ENCODE data around the gene BCL7B.
"Not testable (repeated sequence)": the region's sequence is repeated elsewhere in the genome, so short reads cannot be mapped to it uniquely, and the experiment has no call there.

Gene BCL7B

DNA sequence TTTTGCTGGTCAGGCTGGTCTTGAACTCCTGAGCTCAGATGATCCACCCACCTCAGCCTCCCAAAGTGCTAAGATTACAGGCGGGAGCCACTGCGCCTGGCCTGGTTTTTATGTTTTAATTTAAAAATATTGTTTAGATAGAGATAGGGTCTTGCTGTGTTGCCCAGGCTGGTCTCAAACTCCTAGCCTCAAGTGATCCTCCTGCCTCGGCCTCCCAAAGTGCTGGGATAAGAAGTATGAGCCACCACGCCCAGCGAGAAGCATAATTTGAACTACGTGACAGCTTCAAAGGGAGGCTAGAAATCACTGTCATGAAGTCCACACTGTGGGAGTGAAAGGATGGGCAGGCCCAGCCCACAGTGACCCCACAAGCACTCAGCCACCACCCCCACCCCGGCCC, 21.6 kb downstream of the BCL7B start:
- not testable (repeated sequence) for H3K27ac Mint-ChIP-seq; H3K4me1 Mint-ChIP-seq (ENCODE audit: low read depth); H3K27me3 Mint-ChIP-seq (ENCODE audit: low read depth); H3K4me3 Mint-ChIP-seq; H3K9me3 Mint-ChIP-seq; DNase-seq (ENCODE audit: low spot score)
- peaks cover 39% of the 10 kb centered on the region for H3K36me3 Mint-ChIP-seq (ENCODE audit: low read depth)

DNA sequence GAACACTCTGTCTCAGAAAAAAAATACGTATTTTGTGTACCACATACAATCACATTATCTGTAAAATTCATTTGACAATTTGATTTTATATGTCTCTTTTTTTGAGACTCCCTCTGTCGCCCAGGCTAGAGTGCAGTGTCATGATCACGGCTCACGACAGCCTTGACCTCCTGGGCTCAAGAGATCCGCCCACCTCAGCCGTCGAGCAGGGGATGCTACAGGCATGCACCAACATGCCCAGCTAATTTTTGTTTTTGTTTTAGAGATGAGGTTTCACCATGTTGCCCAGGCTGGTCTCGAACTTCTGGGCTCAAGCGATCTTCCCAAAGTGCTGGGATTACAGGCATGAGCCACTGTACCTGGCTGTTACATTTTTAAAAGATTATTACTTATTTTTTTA, 23.7 kb downstream of the BCL7B start:
- no peak for DNase-seq (ENCODE audit: low spot score)
- H3K4me1 Mint-ChIP-seq (ENCODE audit: low read depth), result no peaks in the 10 kb centered on the region
- H3K27me3 Mint-ChIP-seq (ENCODE audit: low read depth), result no peaks in the 10 kb centered on the region
- H3K27ac Mint-ChIP-seq, result no peak overlapping the region
- no peak overlapping the region for H3K4me3 Mint-ChIP-seq
- H3K9me3 Mint-ChIP-seq, result no peaks in the 10 kb centered on the region
- peaks cover 30% of the 10 kb centered on the region for H3K36me3 Mint-ChIP-seq (ENCODE audit: low read depth)

DNA sequence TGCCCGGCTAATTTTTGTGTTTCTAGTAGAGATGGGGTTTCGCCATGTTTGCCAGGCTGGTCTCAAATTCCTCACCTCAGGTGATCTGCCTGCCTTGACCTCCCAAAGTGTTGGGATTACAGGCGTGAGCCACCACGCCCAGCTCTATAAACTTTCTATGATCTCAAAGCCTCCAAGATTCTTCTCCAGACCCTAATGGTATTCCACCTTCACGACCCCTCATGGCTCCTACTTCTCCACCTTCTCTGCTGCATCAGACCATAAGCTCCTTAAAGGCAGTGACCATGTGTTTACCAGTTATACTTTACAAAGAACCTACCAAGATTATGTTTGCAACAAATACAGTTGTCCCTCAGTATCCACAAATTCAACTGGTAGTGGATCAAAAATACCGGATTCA, 25.3 kb downstream of the BCL7B start:
- H3K4me1 Mint-ChIP-seq (ENCODE audit: low read depth), result peaks cover 7% of the 10 kb centered on the region
- H3K27ac Mint-ChIP-seq, result no peak overlapping the region
- DNase-seq (ENCODE audit: low spot score), result no peak
- H3K27me3 Mint-ChIP-seq (ENCODE audit: low read depth), result no peaks in the 10 kb centered on the region
- H3K9me3 Mint-ChIP-seq, result no peaks in the 10 kb centered on the region
- peaks cover 19% of the 10 kb centered on the region for H3K36me3 Mint-ChIP-seq (ENCODE audit: low read depth)
- no peak overlapping the region for H3K4me3 Mint-ChIP-seq

DNA sequence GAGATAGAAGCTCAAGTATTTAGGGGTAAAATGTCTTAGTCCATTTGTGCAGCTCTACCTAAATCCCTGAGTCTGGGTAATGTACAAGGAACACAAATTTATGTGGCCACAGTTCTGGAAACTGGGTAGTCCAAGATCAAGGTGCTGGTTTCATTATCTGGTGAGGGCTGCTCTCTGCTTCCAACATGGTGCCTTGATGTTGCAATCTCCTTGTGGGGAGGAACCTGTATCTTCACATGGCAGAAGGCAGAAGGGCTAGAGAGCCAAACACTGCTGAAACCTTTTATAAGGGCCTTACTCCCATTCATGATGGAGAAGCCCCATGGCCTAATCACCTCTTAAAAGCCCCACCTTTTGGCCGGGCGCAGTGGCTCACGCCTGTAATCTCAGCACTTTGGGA, 26.7 kb downstream of the BCL7B start:
- Mint-ChIP-seq H3K4me3 (no peak overlapping the region), H3K9me3 (no peaks in the 10 kb centered on the region), H3K36me3 (ENCODE audit: low read depth) (peaks cover 9% of the 10 kb centered on the region), H3K27me3 (ENCODE audit: low read depth) (no peaks in the 10 kb centered on the region), H3K27ac (no peak overlapping the region), H3K4me1 (ENCODE audit: low read depth) (peaks cover 13% of the 10 kb centered on the region)
- DNase-seq (ENCODE audit: low spot score), result no peak

DNA sequence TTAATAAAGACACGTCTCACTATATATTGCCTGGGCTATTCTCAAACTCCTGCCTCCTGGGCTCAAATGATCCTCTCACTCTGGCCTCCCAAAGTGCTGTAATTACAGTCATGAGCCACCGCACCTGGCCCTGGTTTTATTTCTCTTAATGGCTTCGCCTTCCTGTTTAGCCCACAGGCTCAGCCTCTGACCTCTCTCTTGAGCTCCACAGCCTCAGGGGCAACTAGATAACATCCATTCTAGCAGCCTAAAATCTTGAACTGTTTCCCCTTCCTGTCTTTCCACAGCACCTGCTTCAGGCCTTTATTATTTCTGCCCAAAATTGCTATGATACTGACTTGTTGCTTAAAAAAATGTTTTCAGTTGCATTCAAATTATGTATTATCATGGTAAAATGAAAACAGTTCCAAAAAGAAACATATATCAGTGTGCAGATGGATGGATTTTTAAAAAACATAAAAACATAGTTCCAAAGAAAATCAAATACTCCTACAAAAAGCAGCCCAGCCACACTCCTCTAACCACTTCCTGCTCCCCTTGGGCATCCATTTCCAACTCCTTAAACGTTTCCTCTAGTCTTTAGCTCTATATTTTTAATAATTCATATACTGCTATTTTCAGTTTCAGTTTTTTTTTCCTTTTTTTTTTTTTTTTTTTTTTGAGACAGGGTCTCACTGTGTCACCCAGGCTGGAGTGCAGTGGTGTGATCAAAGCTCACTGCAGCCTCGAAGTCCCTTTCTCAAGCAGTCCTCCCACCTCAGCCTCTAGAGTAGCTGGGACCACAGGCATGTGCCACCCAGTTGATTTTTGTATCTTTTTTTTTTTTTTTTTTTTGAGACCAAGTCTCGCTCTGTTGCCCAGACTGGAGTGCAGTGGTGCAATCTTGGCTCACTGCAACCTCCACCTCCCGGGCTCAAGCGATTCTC, 30.3 kb downstream of the BCL7B start:
- H3K9me3 Mint-ChIP-seq, result no peaks in the 10 kb centered on the region
- no peaks in the 10 kb centered on the region for H3K27me3 Mint-ChIP-seq (ENCODE audit: low read depth)
- H3K36me3 Mint-ChIP-seq (ENCODE audit: low read depth), result peaks cover 6% of the 10 kb centered on the region
- DNase-seq (ENCODE audit: low spot score), result no peak
- H3K4me1 Mint-ChIP-seq (ENCODE audit: low read depth), result peaks cover 31% of the 10 kb centered on the region
- peak overlapping the region; percentile 50 for H3K4me3 Mint-ChIP-seq
- H3K27ac Mint-ChIP-seq, result peak overlapping the region; percentile 89

DNA sequence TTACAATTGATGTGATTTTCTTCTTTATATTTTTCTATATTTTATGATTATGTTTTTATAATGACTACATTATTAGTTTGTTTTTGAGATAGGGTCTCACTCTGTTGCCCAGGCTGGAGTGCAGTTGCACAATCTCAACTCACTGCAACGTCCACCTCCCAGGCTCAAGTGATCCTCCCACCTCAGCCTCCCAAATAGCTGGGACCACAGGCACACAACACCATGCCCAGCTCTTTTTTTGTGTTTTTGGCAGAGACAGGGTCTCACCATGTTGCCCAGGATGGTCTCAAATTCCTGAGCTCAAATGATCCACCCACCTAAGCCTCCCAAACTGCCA, 31.4 kb downstream of the BCL7B start:
- peak overlapping the region; percentile 86 for H3K27ac Mint-ChIP-seq

DNA sequence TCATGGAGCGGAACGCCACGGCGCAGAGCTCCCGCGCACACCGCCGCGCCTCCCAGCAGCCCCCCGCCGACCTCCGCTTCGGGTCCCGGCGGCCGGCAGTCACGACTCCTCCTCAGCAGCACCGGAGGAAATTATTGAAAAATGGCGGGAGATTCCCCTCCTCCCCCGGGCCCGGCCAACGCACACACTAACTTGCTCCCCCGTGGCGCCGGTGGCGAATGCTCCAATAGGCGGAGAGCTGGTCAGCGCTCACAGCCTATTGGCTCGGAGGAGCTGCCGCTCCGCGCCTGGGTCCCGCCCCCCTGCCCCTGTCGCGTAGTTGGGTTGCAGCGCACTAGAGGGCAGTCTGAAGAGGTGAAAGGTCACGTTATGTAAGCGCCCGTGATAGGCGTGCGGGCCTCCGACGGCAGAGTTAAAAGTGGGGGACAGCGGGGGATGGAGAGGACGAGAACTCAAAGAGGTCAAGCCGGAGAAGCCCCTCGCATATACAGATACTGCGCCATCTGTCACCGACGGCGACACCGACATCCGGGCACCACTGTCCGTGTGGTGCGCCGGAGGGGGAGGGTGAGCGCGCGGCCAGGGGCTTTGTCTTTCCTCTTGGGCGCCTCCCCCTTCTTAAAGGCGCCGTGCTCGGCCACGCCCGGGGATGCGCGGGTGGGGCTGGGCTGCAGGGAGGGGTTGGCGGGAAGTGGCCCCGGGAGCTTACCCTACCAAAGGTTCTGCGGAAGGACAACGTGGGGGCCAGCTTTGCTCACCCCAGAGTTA, 35.2 kb downstream of the BCL7B start, which contains the start of gene BAZ1B:
TSS of gene BAZ1B (minus strand) at position 189 of the 768 bp plus-strand sequence. CDS start 360 bp downstream, outside the sequence.
- H3K27ac Mint-ChIP-seq, result peak within 1 kb of the TSS; percentile 99

More for the DNA sequence above, 31.4 kb downstream of the BCL7B start:
- H3K36me3 Mint-ChIP-seq (ENCODE audit: low read depth); H3K9me3 Mint-ChIP-seq; DNase-seq (ENCODE audit: low spot score); H3K27me3 Mint-ChIP-seq (ENCODE audit: low read depth); H3K4me3 Mint-ChIP-seq: not testable (repeated sequence)
- H3K4me1 Mint-ChIP-seq (ENCODE audit: low read depth), result peaks cover 31% of the 10 kb centered on the region

DNA sequence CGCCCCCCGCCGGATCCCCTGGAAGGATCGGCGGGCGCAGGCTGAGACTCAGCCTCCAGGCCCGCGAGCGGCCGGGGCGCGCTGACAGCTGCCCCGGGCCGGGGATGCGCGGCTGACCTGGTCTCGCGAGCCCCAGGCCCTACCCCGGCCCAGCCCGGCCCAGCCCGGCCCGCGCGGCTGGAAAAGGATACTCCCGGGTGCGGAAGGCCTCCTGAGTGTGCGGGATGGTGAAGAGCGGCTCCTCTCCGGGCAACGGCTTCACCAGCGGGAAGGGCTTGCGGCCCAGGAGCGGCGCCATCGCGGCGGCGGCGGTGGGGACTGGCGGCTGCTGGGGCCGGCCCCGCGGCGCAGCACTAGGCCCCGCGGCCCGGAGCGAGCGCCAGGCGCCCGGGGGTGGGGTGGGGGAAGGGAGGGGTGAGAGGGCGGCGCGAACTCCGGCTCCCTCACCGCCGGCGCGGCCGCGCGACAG, 35.8 kb downstream of the BCL7B start:
- Mint-ChIP-seq H3K4me3 (peak overlapping the region; percentile 93), H3K4me1 (ENCODE audit: low read depth) (peaks cover 52% of the 10 kb centered on the region), H3K9me3 (no peaks in the 10 kb centered on the region), H3K27ac (peak overlapping the region; percentile 68), H3K27me3 (ENCODE audit: low read depth) (no peaks in the 10 kb centered on the region), H3K36me3 (ENCODE audit: low read depth) (peaks cover 40% of the 10 kb centered on the region)
- DNase-seq (ENCODE audit: low spot score), result no peak

More for the DNA sequence above, 35.2 kb downstream of the BCL7B start, which contains the start of gene BAZ1B:
- Mint-ChIP-seq H3K4me1 (ENCODE audit: low read depth) (peaks cover 56% of the 10 kb centered on the region), H3K9me3 (no peaks in the 10 kb centered on the region), H3K36me3 (ENCODE audit: low read depth) (peaks cover 36% of the 10 kb centered on the region), H3K27me3 (ENCODE audit: low read depth) (no peaks in the 10 kb centered on the region), H3K4me3 (peak within 1 kb of the TSS; percentile 97)
- peak; percentile 97 for DNase-seq (ENCODE audit: low spot score)

DNA sequence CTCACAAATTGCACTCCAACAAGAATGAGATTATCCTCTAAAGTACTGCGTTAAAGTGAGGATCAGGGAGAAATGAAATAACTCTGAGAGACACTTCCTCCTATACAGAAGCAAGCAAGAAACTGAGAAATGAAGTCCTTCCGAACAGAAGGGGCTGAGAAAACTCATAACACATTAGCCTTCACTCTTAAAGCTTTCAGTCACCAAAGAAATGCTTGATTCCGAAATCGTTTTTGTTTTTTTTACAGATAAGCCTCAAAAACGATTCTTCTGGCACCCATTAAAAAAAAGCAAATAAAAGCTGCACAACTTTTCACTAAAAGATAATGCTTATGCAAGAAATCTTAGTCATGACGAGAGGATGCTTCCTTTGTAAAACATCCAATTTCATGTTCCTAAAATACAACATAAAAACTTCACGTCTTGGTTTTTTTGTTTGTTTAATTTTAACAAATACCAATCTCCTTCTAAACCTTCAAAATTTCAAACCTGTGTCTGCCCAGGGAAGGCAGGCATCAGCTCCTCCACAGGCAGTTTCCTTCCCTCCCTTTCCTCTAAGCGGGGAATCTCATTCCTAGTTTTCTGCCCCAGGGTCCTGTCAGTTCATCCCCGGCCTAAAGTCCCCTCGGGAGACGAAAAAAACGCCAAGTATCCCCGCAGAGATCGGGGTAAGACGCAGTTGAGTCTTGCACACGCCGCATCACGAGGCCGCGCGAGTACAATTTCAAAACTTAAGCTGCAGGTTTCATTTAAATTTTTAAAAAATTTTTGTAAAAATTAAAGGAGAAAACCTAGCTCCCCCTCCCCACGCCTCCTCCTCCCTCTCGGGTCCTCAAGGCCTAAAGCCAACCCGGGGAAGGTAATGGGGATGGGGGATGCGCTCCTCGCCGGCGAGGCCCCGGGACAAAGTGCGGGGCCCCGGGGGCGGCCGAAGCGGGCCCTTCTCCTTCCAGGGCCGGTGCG, 36.5 kb downstream of the BCL7B start:
- DNase-seq (ENCODE audit: low spot score), result no peak
- H3K36me3 Mint-ChIP-seq (ENCODE audit: low read depth), result peaks cover 40% of the 10 kb centered on the region
- H3K4me1 Mint-ChIP-seq (ENCODE audit: low read depth), result peaks cover 52% of the 10 kb centered on the region
- H3K27me3 Mint-ChIP-seq (ENCODE audit: low read depth), result no peaks in the 10 kb centered on the region
- H3K27ac Mint-ChIP-seq, result peak overlapping the region; percentile 91
- H3K4me3 Mint-ChIP-seq, result peak overlapping the region; percentile 97
- H3K9me3 Mint-ChIP-seq, result no peaks in the 10 kb centered on the region

DNA sequence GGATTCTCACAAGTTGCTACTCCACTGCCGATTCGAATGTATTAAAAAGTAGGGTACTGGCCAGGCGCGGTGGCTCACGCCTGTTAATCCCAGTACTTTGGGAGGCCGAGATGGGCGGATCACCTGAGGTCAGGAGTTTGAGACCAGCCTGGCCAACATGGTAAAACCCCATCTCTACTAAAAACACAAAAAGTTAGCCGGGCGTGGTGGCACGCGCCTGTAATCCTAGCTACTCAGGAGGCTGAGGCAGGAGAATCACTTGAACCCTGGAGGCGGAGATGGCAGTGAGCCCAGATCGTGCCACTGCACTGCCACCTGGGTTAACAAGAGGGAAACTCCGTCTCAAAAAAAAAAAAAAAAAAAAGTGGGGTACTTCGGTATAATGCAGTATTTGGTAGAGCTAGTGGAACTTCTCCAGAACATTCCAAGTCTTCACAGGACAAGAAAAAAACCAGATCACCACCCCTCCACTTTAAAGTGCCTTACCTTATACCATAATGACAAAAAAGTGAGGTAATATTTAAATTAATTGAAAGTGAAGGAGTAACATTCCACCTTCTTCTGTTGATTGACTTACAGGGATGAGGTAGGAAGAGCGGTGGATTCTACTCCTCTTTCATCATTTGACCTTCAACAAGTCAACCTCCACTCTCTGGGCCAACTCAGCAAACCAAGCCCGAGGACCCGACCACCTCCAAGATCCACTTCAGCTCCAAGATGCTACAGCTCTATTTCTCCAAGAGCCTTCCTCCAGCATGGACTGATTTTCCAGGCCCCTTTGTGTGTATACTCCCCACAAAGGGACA, 37.4 kb downstream of the BCL7B start:
- H3K36me3 Mint-ChIP-seq (ENCODE audit: low read depth), result peaks cover 43% of the 10 kb centered on the region
- no peaks in the 10 kb centered on the region for H3K27me3 Mint-ChIP-seq (ENCODE audit: low read depth)
- peak overlapping the region; percentile 97 for H3K4me3 Mint-ChIP-seq
- no peaks in the 10 kb centered on the region for H3K9me3 Mint-ChIP-seq
- peak overlapping the region; percentile 91 for H3K27ac Mint-ChIP-seq
- no peak for DNase-seq (ENCODE audit: low spot score)
- H3K4me1 Mint-ChIP-seq (ENCODE audit: low read depth), result peaks cover 46% of the 10 kb centered on the region

DNA sequence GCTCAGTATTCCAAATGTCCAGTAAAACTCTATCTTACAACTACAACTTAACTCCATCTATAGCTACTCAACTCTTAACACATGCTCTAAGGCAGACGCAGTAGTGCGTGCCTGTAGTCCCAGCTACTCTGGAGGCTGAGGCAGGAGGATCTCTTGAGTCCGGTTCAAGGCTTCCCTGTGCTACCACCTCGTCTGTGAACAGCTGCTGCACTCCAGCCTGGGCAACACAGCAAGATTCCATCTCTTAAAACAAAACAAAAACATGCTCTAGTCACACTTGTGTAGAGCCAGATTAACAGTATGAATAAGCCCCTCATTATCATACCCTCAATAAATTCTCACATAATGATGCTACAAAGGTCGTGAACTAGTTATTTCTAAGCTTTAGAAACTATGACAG, 39.0 kb downstream of the BCL7B start:
- Mint-ChIP-seq H3K27me3 (ENCODE audit: low read depth) (no peaks in the 10 kb centered on the region), H3K9me3 (no peaks in the 10 kb centered on the region), H3K4me3 (peak overlapping the region; percentile 97), H3K36me3 (ENCODE audit: low read depth) (peaks cover 52% of the 10 kb centered on the region), H3K27ac (peak overlapping the region; percentile 28), H3K4me1 (ENCODE audit: low read depth) (peaks cover 44% of the 10 kb centered on the region)
- no peak for DNase-seq (ENCODE audit: low spot score)

DNA sequence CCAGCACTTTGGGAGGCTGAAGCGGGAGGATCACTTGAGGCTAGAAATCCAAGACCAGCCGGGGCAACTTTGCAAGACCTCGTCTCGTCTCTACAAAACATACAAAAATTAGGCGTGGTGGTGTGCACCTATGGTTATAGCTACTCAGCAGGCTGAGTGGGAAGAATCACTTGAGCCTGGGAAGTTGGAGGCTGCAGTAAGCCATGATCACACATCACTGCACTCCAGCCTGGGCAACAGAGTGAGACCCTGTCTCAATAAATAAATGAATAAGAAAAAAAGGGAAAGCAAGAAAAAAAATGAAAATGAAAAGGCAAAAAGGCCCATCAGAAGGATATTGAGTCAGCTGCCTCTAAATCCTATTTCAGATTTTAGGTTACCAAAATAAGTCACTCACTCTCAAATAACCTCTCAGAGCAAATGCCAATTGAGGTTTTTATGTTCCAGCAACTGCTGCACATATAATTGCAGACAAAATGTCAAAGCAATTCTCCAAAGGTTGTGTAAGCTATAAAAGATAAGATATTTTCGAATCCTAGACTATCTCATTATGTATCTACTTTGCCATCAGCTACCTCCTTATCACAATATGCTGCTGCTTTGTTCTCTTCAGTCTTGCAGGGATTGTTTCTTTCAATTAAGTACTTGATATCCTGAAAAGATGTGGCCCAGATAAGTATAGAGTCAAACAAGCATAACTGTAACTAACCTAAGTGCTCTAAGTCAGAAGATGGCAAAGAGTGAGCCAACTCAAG, 40.1 kb downstream of the BCL7B start:
- peak overlapping the region; percentile 6 for H3K4me3 Mint-ChIP-seq
- H3K36me3 Mint-ChIP-seq (ENCODE audit: low read depth), result peaks cover 56% of the 10 kb centered on the region
- H3K9me3 Mint-ChIP-seq, result no peaks in the 10 kb centered on the region
- no peak overlapping the region for H3K27ac Mint-ChIP-seq
- H3K4me1 Mint-ChIP-seq (ENCODE audit: low read depth), result peaks cover 43% of the 10 kb centered on the region
- H3K27me3 Mint-ChIP-seq (ENCODE audit: low read depth), result no peaks in the 10 kb centered on the region
- no peak for DNase-seq (ENCODE audit: low spot score)
